Measurements from ENCODE around the gene HCN1.
"Not testable (repeated sequence)": the region's sequence is repeated elsewhere in the genome, so short reads cannot be mapped to it uniquely, and the experiment has no call there.

HCN1 gene

GRCh38 chr5:45417285-45417998 is 278.7 kb downstream of the HCN1 start:
- DNase-seq = no peak
- TF ChIP-seq GATA1 (IDR thresholded peaks at IDR 0.05; ENCODE audit: low read depth, low read length) = no peak
- TF ChIP-seq POLR2A (IDR thresholded peaks at IDR 0.05; ENCODE audit: low read length) = no peak

- TF ChIP-seq POLR2A (IDR thresholded peaks at IDR 0.05; ENCODE audit: low read length) (no peak), GATA1 (IDR thresholded peaks at IDR 0.05; ENCODE audit: low read depth, low read length) (no peak)
- DNase-seq = no peak
These were observed 281.3 kb downstream of the HCN1 start for GRCh38 chr5:45414620-45415573.

- TF ChIP-seq POLR2A (IDR thresholded peaks at IDR 0.05; ENCODE audit: low read length) (no peak), GATA1 (IDR thresholded peaks at IDR 0.05; ENCODE audit: low read depth, low read length) (no peak)
- DNase-seq = no peak
These were observed 284.1 kb downstream of the HCN1 start for GRCh38 chr5:45411971-45412612.

GRCh38 chr5:45410304-45410995 is 285.7 kb downstream of the HCN1 start:
- TF ChIP-seq POLR2A (IDR thresholded peaks at IDR 0.05; ENCODE audit: low read length) (no peak), GATA1 (IDR thresholded peaks at IDR 0.05; ENCODE audit: low read depth, low read length) (no peak)

GRCh38 chr5:45408067-45408466 is 288.1 kb downstream of the HCN1 start:
- TF ChIP-seq GATA1 (IDR thresholded peaks at IDR 0.05; ENCODE audit: low read depth, low read length) (no peak), POLR2A (IDR thresholded peaks at IDR 0.05; ENCODE audit: low read length) (no peak)
- DNase-seq = no peak

More at GRCh38 chr5:45410304-45410995, 285.7 kb downstream of the HCN1 start:
- no peak for DNase-seq

- TF ChIP-seq GATA1 (IDR thresholded peaks at IDR 0.05; ENCODE audit: low read depth, low read length) = no peak
- no peak for TF ChIP-seq POLR2A (IDR thresholded peaks at IDR 0.05; ENCODE audit: low read length)
- no peak for DNase-seq
These were observed 293.2 kb downstream of the HCN1 start for GRCh38 chr5:45402804-45403455.

- TF ChIP-seq POLR2A (IDR thresholded peaks at IDR 0.05; ENCODE audit: low read length) (no peak), GATA1 (IDR thresholded peaks at IDR 0.05; ENCODE audit: low read depth, low read length) (no peak)
- DNase-seq = no peak
These were observed 297.1 kb downstream of the HCN1 start for GRCh38 chr5:45399041-45399440.

- DNase-seq = no peak
- TF ChIP-seq GATA1 (IDR thresholded peaks at IDR 0.05; ENCODE audit: low read depth, low read length) (no peak), POLR2A (IDR thresholded peaks at IDR 0.05; ENCODE audit: low read length) (no peak)
These were observed 310.7 kb downstream of the HCN1 start for GRCh38 chr5:45385321-45386058.

- TF ChIP-seq POLR2A (IDR thresholded peaks at IDR 0.05; ENCODE audit: low read length) = no peak
- TF ChIP-seq GATA1 (IDR thresholded peaks at IDR 0.05; ENCODE audit: low read depth, low read length) = no peak
- DNase-seq = no peak
These were observed 312.2 kb downstream of the HCN1 start for GRCh38 chr5:45383985-45384384.

- DNase-seq = no peak
- TF ChIP-seq GATA1 (IDR thresholded peaks at IDR 0.05; ENCODE audit: low read depth, low read length) = no peak
- TF ChIP-seq POLR2A (IDR thresholded peaks at IDR 0.05; ENCODE audit: low read length) = no peak
These were observed 313.6 kb downstream of the HCN1 start for GRCh38 chr5:45382583-45382982.

- TF ChIP-seq POLR2A (IDR thresholded peaks at IDR 0.05; ENCODE audit: low read length) = no peak
- no peak for DNase-seq
These were observed 319.8 kb downstream of the HCN1 start for GRCh38 chr5:45376417-45376816.

- no peak for TF ChIP-seq POLR2A (IDR thresholded peaks at IDR 0.05; ENCODE audit: low read length)
- no peak for TF ChIP-seq GATA1 (IDR thresholded peaks at IDR 0.05; ENCODE audit: low read depth, low read length)
- DNase-seq = no peak
These were observed 323.6 kb downstream of the HCN1 start for GRCh38 chr5:45372629-45373028.

- not testable (repeated sequence) for DNase-seq
These were observed 324.8 kb downstream of the HCN1 start for GRCh38 chr5:45371423-45371822.
